ENCODE measurements around the gene STAP2.
"Not testable (repeated sequence)": the region's sequence is repeated elsewhere in the genome, so short reads cannot be mapped to it uniquely, and the experiment has no call there.

The STAP2 gene

GRCh38 chr19:4354282-4354681 is 15.7 kb upstream of the STAP2 start:
- H3K4me1 ChIP-seq (ENCODE audit: control insufficient read depth, insufficient read depth, low read length, poor library complexity, severe bottlenecking): no peaks in the 10 kb centered on the region
- 90 to 94% methylated on average over 11 to 12 of the region's 12 CpGs for WGBS, 2 experiments (ENCODE audit: insufficient coverage in 2 of 2)
- no peak overlapping the region for H3K27ac ChIP-seq (ENCODE audit: low read depth, low read length, severe bottlenecking)
- H3K9me3 ChIP-seq (ENCODE audit: control insufficient read depth, low read length): no peaks in the 10 kb centered on the region
- peaks cover 32% of the 10 kb centered on the region for H3K36me3 ChIP-seq (ENCODE audit: control insufficient read depth, insufficient read depth, low read length)
- no peak overlapping the region for H3K4me3 ChIP-seq (ENCODE audit: extremely low read depth, insufficient read depth, low read length, poor library complexity, severe bottlenecking)

- H3K36me3 ChIP-seq (ENCODE audit: control insufficient read depth, insufficient read depth, low read length): peaks cover 30% of the 10 kb centered on the region
- H3K4me1 ChIP-seq (ENCODE audit: control insufficient read depth, insufficient read depth, low read length, poor library complexity, severe bottlenecking): no peaks in the 10 kb centered on the region
- H3K9me3 ChIP-seq (ENCODE audit: control insufficient read depth, low read length): no peaks in the 10 kb centered on the region
- H3K27ac ChIP-seq (ENCODE audit: low read depth, low read length, severe bottlenecking): no peak overlapping the region
- H3K4me3 ChIP-seq (ENCODE audit: extremely low read depth, insufficient read depth, low read length, poor library complexity, severe bottlenecking): no peak overlapping the region
- WGBS, 2 experiments (ENCODE audit: insufficient coverage in 2 of 2): 69 to 71% methylated on average over 5 to 6 of the region's 9 CpGs
These were observed 14.1 kb upstream of the STAP2 start for GRCh38 chr19:4352701-4353121.

GRCh38 chr19:4350726-4351125 is 12.1 kb upstream of the STAP2 start:
- no peaks in the 10 kb centered on the region for H3K4me1 ChIP-seq (ENCODE audit: control insufficient read depth, insufficient read depth, low read length, poor library complexity, severe bottlenecking)
- peaks cover 19% of the 10 kb centered on the region for H3K36me3 ChIP-seq (ENCODE audit: control insufficient read depth, insufficient read depth, low read length)
- WGBS, 2 experiments (ENCODE audit: insufficient coverage in 2 of 2): 94 to 100% methylated on average over 9 of the region's 9 CpGs

GRCh38 chr19:4350111-4350510 is 11.5 kb upstream of the STAP2 start:
- no peaks in the 10 kb centered on the region for H3K9me3 ChIP-seq (ENCODE audit: control insufficient read depth, low read length)
- H3K27ac ChIP-seq (ENCODE audit: low read depth, low read length, severe bottlenecking): no peak overlapping the region
- H3K4me3 ChIP-seq (ENCODE audit: extremely low read depth, insufficient read depth, low read length, poor library complexity, severe bottlenecking): no peak overlapping the region
- H3K4me1 ChIP-seq (ENCODE audit: control insufficient read depth, insufficient read depth, low read length, poor library complexity, severe bottlenecking): no peaks in the 10 kb centered on the region
- WGBS, 2 experiments (ENCODE audit: insufficient coverage in 2 of 2): 85 to 89% methylated on average over 8 of the region's 8 CpGs
- peaks cover 22% of the 10 kb centered on the region for H3K36me3 ChIP-seq (ENCODE audit: control insufficient read depth, insufficient read depth, low read length)

More at GRCh38 chr19:4350726-4351125, 12.1 kb upstream of the STAP2 start:
- no peak overlapping the region for H3K27ac ChIP-seq (ENCODE audit: low read depth, low read length, severe bottlenecking)
- no peak overlapping the region for H3K4me3 ChIP-seq (ENCODE audit: extremely low read depth, insufficient read depth, low read length, poor library complexity, severe bottlenecking)
- no peaks in the 10 kb centered on the region for H3K9me3 ChIP-seq (ENCODE audit: control insufficient read depth, low read length)

GRCh38 chr19:4349225-4349624 is 10.6 kb upstream of the STAP2 start:
- H3K9me3 ChIP-seq (ENCODE audit: control insufficient read depth, low read length); H3K4me3 ChIP-seq (ENCODE audit: extremely low read depth, insufficient read depth, low read length, poor library complexity, severe bottlenecking); H3K27ac ChIP-seq (ENCODE audit: low read depth, low read length, severe bottlenecking); H3K4me1 ChIP-seq (ENCODE audit: control insufficient read depth, insufficient read depth, low read length, poor library complexity, severe bottlenecking): not testable (repeated sequence)
- peaks cover 19% of the 10 kb centered on the region for H3K36me3 ChIP-seq (ENCODE audit: control insufficient read depth, insufficient read depth, low read length)
- 93 to 94% methylated on average over 9 to 11 of the region's 16 CpGs for WGBS, 2 experiments (ENCODE audit: insufficient coverage in 2 of 2)

GRCh38 chr19:4347521-4347920 is 8.9 kb upstream of the STAP2 start:
- Histone ChIP-seq H3K27ac (ENCODE audit: low read depth, low read length, severe bottlenecking) (no peak overlapping the region), H3K4me3 (ENCODE audit: extremely low read depth, insufficient read depth, low read length, poor library complexity, severe bottlenecking) (no peak overlapping the region), H3K36me3 (ENCODE audit: control insufficient read depth, insufficient read depth, low read length) (peaks cover 10% of the 10 kb centered on the region), H3K4me1 (ENCODE audit: control insufficient read depth, insufficient read depth, low read length, poor library complexity, severe bottlenecking) (no peaks in the 10 kb centered on the region), H3K9me3 (ENCODE audit: control insufficient read depth, low read length) (no peaks in the 10 kb centered on the region)
- WGBS, 2 experiments (ENCODE audit: insufficient coverage in 2 of 2): 98 to 100% methylated on average over 4 to 6 of the region's 6 CpGs

GRCh38 chr19:4346020-4346383 is 7.4 kb upstream of the STAP2 start:
- WGBS, 2 experiments (ENCODE audit: insufficient coverage in 2 of 2): 100% methylated on average over 4 to 5 of the region's 6 CpGs

GRCh38 chr19:4345342-4346019 is 6.9 kb upstream of the STAP2 start:
- H3K9me3 ChIP-seq (ENCODE audit: control insufficient read depth, low read length): no peaks in the 10 kb centered on the region
- WGBS, 2 experiments (ENCODE audit: insufficient coverage in 2 of 2): 94 to 98% methylated on average over 14 of the region's 15 CpGs
- no peak overlapping the region for H3K27ac ChIP-seq (ENCODE audit: low read depth, low read length, severe bottlenecking)
- no peaks in the 10 kb centered on the region for H3K4me1 ChIP-seq (ENCODE audit: control insufficient read depth, insufficient read depth, low read length, poor library complexity, severe bottlenecking)
- peaks cover 10% of the 10 kb centered on the region for H3K36me3 ChIP-seq (ENCODE audit: control insufficient read depth, insufficient read depth, low read length)
- no peak overlapping the region for H3K4me3 ChIP-seq (ENCODE audit: extremely low read depth, insufficient read depth, low read length, poor library complexity, severe bottlenecking)

More at GRCh38 chr19:4346020-4346383, 7.4 kb upstream of the STAP2 start:
- peaks cover 10% of the 10 kb centered on the region for H3K36me3 ChIP-seq (ENCODE audit: control insufficient read depth, insufficient read depth, low read length)
- no peaks in the 10 kb centered on the region for H3K4me1 ChIP-seq (ENCODE audit: control insufficient read depth, insufficient read depth, low read length, poor library complexity, severe bottlenecking)
- H3K4me3 ChIP-seq (ENCODE audit: extremely low read depth, insufficient read depth, low read length, poor library complexity, severe bottlenecking): no peak overlapping the region
- H3K27ac ChIP-seq (ENCODE audit: low read depth, low read length, severe bottlenecking): no peak overlapping the region
- no peaks in the 10 kb centered on the region for H3K9me3 ChIP-seq (ENCODE audit: control insufficient read depth, low read length)

- H3K4me3 ChIP-seq (ENCODE audit: extremely low read depth, insufficient read depth, low read length, poor library complexity, severe bottlenecking): peak within 1 kb of the TSS; percentile 72
- no peaks in the 10 kb centered on the region for H3K9me3 ChIP-seq (ENCODE audit: control insufficient read depth, low read length)
- peaks cover 8% of the 10 kb centered on the region for H3K36me3 ChIP-seq (ENCODE audit: control insufficient read depth, insufficient read depth, low read length)
- WGBS, 2 experiments (ENCODE audit: insufficient coverage in 2 of 2): 9 to 14% methylated on average over 47 to 51 of the region's 101 CpGs
- H3K4me1 ChIP-seq (ENCODE audit: control insufficient read depth, insufficient read depth, low read length, poor library complexity, severe bottlenecking): peaks cover 2% of the 10 kb centered on the region
- peak within 1 kb of the TSS; percentile 96 for H3K27ac ChIP-seq (ENCODE audit: low read depth, low read length, severe bottlenecking)
These were observed 5.0 kb upstream of the STAP2 start, which contains the start of gene MPND for GRCh38 chr19:4343370-4344307. Gene MPND, plus strand, starts transcription at chr19:4343562. Its CDS starts 32 bp downstream, at chr19:4343594.

GRCh38 chr19:4342615-4343369 is 4.2 kb upstream of the STAP2 start:
- Histone ChIP-seq H3K4me1 (ENCODE audit: control insufficient read depth, insufficient read depth, low read length, poor library complexity, severe bottlenecking) (peaks cover 4% of the 10 kb centered on the region), H3K4me3 (ENCODE audit: extremely low read depth, insufficient read depth, low read length, poor library complexity, severe bottlenecking) (peak overlapping the region; percentile 72)
- WGBS, 2 experiments (ENCODE audit: insufficient coverage in 2 of 2): 0 to 1% methylated on average over 36 to 39 of the region's 39 CpGs

More at GRCh38 chr19:4342615-4343369, 4.2 kb upstream of the STAP2 start:
- Histone ChIP-seq H3K9me3 (ENCODE audit: control insufficient read depth, low read length) (no peaks in the 10 kb centered on the region), H3K36me3 (ENCODE audit: control insufficient read depth, insufficient read depth, low read length) (peaks cover 3% of the 10 kb centered on the region), H3K27ac (ENCODE audit: low read depth, low read length, severe bottlenecking) (peak overlapping the region; percentile 96)

Measured in mesodermal cell (in vitro differentiated cells).